H1 (cell line): Measurements from ENCODE around the gene TBC1D2B. TPM values are rescaled to one million over a fixed set of nuclear protein-coding genes. Genes with fewer than 3 reads are reported as not detected.

Source experiments
- BCL11A ChIP-seq, 2 experiments: IDR thresholded peaks; one replicate each; pipeline ENCODE4 v1.6.1; 2011; ENCODE audit warnings: low read depth in 2 of 2, low read length in 2 of 2, mild to moderate bottlenecking in 2 of 2
- CEBPB ChIP-seq: IDR thresholded peaks from 2 replicates; pipeline ENCODE4 v1.6.1; 2012; ENCODE audit warnings: low read depth, low read length
- JUN ChIP-seq: IDR thresholded peaks from 2 replicates; pipeline ENCODE4 v1.6.1; 2011; ENCODE audit warnings: low read depth, mild to moderate bottlenecking, improper control_type of control experiment, low read length
- KDM4A ChIP-seq: IDR thresholded peaks from one replicate; pipeline ENCODE4 v1.7.1; 2012; ENCODE audit warnings: low read depth, mild to moderate bottlenecking, moderate library complexity, low read length, inconsistent platforms; ENCODE audit not compliant: severe bottlenecking
- RFX5 ChIP-seq: IDR thresholded peaks from 2 replicates; pipeline ENCODE4 v1.6.1; 2011; ENCODE audit warnings: low read depth, low read length, improper control_type of control experiment, borderline replicate concordance
- SAP30 ChIP-seq: fragments of 300-600 bp; sonication (generic); IDR thresholded peaks from 2 replicates; pipeline ENCODE4 v1.7.1; 2012; ENCODE audit warnings: low read length, moderate library complexity, mild to moderate bottlenecking, inconsistent platforms; ENCODE audit not compliant: insufficient read depth, insufficient replicate concordance
- SIN3A ChIP-seq, 2 experiments: IDR thresholded peaks in 1 of 2; conservative IDR thresholded peaks in 1 of 2; 2 replicates each; pipeline ENCODE4 v1.6.1; 2011 to 2012; ENCODE audit warnings: low read length in 2 of 2, improper control_type of control experiment in 1 of 2, low read depth in 1 of 2, mild to moderate bottlenecking in 1 of 2
- SIRT6 ChIP-seq: IDR thresholded peaks from one replicate; pipeline ENCODE4 v1.7.1; 2012; ENCODE audit warnings: low read length, inconsistent platforms
- SP4 ChIP-seq: IDR thresholded peaks from 2 replicates; pipeline ENCODE4 v1.6.1; 2012; ENCODE audit warnings: low read length, inconsistent platforms
- TAF7 ChIP-seq: optimal IDR thresholded peaks from 2 replicates; pipeline ENCODE3; 2011; ENCODE audit warnings: low read depth, mild to moderate bottlenecking, inconsistent platforms, low read length, moderate library complexity, borderline replicate concordance
- polyA plus RNA-seq, 7 experiments: library from polyadenylated mRNA; depleted of rRNA in 3 of 7; stranded (reverse) in 5 of 7; unstranded in 2 of 7; fragments of >200 nt in 5 of 7; fragments of 200-250 nt in 2 of 7; gene quantifications; 1 replicate in 5 of 7; 2 replicates in 1 of 7; 4 replicates in 1 of 7; pipeline versions ENCODE4 v1.2.1 to v1.2.3, GENCODE V29; 2011 to 2013; ENCODE audit warnings: missing spikeins in 2 of 7, mixed read lengths in 2 of 7
- total RNA-seq: library from RNA; stranded (reverse); fragmentation: NEBNext Ultra II Directional; extraction: Animal tissue kit (Norgen Biotek cat#: 25700); gene quantifications from 2 replicates; pipeline ENCODE4 v1.2.1, GENCODE V29; 2021
- TF ChIP-seq, protein P1 (sequence below): fragments of 300-600 bp; sonication (generic); IDR thresholded peaks from 2 replicates; pipeline ENCODE4 v1.7.1; 2012; ENCODE audit warnings: low read length, moderate library complexity, mild to moderate bottlenecking, inconsistent platforms; ENCODE audit not compliant: insufficient replicate concordance

Gene TBC1D2B
- total and polyA plus RNA-seq, 2 of the 8 experiments (the other 6 are each of a cell fraction or from before 2014, with no cell fraction given): 11.9 to 19.5 TPM

DNA sequence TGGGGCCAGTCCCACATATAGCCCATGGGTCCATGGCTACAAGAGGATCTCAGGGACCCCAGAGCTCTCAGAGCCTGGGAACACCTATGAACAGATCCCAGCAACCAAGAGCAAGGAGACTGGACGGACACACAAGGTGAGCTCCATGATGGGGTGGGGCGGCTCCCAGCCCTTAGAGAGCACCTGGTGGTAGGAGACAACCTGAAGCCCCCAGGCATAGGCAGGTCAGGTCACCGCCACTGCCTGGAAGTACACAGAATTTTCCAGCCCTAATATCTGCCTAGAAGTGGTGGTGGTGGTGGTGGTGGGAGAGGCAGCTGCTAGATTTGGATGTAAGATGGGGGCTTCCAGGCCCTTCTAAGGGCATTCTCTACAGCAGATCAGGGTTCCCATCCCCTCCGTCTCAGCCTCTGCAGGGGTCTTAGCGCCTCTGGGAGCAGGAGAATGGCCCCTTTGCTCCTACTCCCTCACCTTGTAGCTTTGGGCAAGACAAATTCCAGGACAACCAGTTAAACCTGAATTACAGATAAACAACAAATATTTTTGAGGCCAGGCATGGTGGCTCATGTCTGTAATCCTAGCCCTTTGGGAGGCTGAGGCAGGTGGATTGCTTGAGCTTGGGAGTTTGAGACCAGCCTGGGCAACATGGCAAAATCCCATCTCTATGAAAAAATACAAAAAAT is 24.1 kb upstream of the TBC1D2B start (continued):
- TF ChIP-seq, protein P1, sequence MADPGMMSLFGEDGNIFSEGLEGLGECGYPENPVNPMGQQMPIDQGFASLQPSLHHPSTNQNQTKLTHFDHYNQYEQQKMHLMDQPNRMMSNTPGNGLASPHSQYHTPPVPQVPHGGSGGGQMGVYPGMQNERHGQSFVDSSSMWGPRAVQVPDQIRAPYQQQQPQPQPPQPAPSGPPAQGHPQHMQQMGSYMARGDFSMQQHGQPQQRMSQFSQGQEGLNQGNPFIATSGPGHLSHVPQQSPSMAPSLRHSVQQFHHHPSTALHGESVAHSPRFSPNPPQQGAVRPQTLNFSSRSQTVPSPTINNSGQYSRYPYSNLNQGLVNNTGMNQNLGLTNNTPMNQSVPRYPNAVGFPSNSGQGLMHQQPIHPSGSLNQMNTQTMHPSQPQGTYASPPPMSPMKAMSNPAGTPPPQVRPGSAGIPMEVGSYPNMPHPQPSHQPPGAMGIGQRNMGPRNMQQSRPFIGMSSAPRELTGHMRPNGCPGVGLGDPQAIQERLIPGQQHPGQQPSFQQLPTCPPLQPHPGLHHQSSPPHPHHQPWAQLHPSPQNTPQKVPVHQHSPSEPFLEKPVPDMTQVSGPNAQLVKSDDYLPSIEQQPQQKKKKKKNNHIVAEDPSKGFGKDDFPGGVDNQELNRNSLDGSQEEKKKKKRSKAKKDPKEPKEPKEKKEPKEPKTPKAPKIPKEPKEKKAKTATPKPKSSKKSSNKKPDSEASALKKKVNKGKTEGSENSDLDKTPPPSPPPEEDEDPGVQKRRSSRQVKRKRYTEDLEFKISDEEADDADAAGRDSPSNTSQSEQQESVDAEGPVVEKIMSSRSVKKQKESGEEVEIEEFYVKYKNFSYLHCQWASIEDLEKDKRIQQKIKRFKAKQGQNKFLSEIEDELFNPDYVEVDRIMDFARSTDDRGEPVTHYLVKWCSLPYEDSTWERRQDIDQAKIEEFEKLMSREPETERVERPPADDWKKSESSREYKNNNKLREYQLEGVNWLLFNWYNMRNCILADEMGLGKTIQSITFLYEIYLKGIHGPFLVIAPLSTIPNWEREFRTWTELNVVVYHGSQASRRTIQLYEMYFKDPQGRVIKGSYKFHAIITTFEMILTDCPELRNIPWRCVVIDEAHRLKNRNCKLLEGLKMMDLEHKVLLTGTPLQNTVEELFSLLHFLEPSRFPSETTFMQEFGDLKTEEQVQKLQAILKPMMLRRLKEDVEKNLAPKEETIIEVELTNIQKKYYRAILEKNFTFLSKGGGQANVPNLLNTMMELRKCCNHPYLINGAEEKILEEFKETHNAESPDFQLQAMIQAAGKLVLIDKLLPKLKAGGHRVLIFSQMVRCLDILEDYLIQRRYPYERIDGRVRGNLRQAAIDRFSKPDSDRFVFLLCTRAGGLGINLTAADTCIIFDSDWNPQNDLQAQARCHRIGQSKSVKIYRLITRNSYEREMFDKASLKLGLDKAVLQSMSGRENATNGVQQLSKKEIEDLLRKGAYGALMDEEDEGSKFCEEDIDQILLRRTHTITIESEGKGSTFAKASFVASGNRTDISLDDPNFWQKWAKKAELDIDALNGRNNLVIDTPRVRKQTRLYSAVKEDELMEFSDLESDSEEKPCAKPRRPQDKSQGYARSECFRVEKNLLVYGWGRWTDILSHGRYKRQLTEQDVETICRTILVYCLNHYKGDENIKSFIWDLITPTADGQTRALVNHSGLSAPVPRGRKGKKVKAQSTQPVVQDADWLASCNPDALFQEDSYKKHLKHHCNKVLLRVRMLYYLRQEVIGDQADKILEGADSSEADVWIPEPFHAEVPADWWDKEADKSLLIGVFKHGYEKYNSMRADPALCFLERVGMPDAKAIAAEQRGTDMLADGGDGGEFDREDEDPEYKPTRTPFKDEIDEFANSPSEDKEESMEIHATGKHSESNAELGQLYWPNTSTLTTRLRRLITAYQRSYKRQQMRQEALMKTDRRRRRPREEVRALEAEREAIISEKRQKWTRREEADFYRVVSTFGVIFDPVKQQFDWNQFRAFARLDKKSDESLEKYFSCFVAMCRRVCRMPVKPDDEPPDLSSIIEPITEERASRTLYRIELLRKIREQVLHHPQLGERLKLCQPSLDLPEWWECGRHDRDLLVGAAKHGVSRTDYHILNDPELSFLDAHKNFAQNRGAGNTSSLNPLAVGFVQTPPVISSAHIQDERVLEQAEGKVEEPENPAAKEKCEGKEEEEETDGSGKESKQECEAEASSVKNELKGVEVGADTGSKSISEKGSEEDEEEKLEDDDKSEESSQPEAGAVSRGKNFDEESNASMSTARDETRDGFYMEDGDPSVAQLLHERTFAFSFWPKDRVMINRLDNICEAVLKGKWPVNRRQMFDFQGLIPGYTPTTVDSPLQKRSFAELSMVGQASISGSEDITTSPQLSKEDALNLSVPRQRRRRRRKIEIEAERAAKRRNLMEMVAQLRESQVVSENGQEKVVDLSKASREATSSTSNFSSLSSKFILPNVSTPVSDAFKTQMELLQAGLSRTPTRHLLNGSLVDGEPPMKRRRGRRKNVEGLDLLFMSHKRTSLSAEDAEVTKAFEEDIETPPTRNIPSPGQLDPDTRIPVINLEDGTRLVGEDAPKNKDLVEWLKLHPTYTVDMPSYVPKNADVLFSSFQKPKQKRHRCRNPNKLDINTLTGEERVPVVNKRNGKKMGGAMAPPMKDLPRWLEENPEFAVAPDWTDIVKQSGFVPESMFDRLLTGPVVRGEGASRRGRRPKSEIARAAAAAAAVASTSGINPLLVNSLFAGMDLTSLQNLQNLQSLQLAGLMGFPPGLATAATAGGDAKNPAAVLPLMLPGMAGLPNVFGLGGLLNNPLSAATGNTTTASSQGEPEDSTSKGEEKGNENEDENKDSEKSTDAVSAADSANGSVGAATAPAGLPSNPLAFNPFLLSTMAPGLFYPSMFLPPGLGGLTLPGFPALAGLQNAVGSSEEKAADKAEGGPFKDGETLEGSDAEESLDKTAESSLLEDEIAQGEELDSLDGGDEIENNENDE: no peak
- TF ChIP-seq RFX5 (no peak), BCL11A (IDR thresholded peaks at IDR 0.05; ENCODE audit: low read depth in 2 of 2, low read length in 2 of 2) (no peak), SP4 (no peak), JUN (no peak), SIN3A (conservative IDR thresholded peaks at IDR 0.05 in 1 of 2, IDR thresholded peaks at IDR 0.05 in 1 of 2; ENCODE audit: low read depth in 1 of 2, low read length in 2 of 2) (no peak), KDM4A (no peak), SAP30 (no peak), SIRT6 (no peak), TAF7 (no peak), CEBPB (no peak)
